Peyer's patch (tissue), 4 donors: ENCODE measurements around the gene PRICKLE4. TPM values are rescaled to one million over a fixed set of nuclear protein-coding genes. Genes with fewer than 3 reads are reported as not detected.
"Not testable (repeated sequence)": the region's sequence is repeated elsewhere in the genome, so short reads cannot be mapped to it uniquely, and the experiment has no call there.

Experiments
- DNase-seq, 3 donors: peaks; one replicate each; pipeline ENCODE4 v3.0.0-alpha.2; 2017 to 2019
- H3K27ac ChIP-seq, 4 donors: fragments of 200-600 bp; sonication (generic); one replicate each; pipeline ENCODE4 v1.5.1; 2016 to 2019
- H3K27me3 ChIP-seq, 2 donors: fragments of 200-600 bp; sonication (generic); one replicate each; pipeline ENCODE4 v1.5.1; 2019
- H3K36me3 ChIP-seq, 3 donors: fragments of 200-600 bp; sonication (generic); one replicate each; pipeline ENCODE4 v1.5.1; 2016 to 2019
- H3K4me1 ChIP-seq, 4 donors: fragments of 200-600 bp; sonication (generic); one replicate each; pipeline ENCODE4 v1.5.1; 2016 to 2019
- H3K4me3 ChIP-seq, 4 donors: fragments of 200-600 bp; sonication (generic); 1 replicate in 3 of 4; 2 replicates in 1 of 4; pipeline ENCODE4 v1.5.1; 2016 to 2019; ENCODE audit warnings: mild to moderate bottlenecking in 1 of 4
- H3K9me3 ChIP-seq, 4 donors: fragments of 200-600 bp; sonication (generic); one replicate each; pipeline ENCODE4 v1.5.1; 2016 to 2019; ENCODE audit warnings: mild to moderate bottlenecking in 1 of 4
- POLR2A ChIP-seq, 2 donors: fragments of 450-650 bp; IDR thresholded peaks; one replicate each; pipeline ENCODE4 v1.5.1; 2017; ENCODE audit warnings: antibody characterized with exemption in 2 of 2, mild to moderate bottlenecking in 2 of 2, moderate library complexity in 2 of 2
- total RNA-seq, 4 donors: library from RNA; depleted of rRNA; stranded (reverse); fragments of >200 nt; gene quantifications; one replicate each; pipeline ENCODE4 v1.1.0, GENCODE V29; 2016
- TF ChIP-seq, protein P1 (sequence below), 6 experiments: fragments of 450-650 bp in 4 of 6; fragments of 200-600 bp in 2 of 6; sonication (generic) in 1 of 6; IDR thresholded peaks; one replicate each; pipeline ENCODE4 v1.5.1; 2017 to 2019; ENCODE audit warnings: antibody characterized with exemption in 6 of 6, mild to moderate bottlenecking in 3 of 6, moderate library complexity in 1 of 6

PRICKLE4 gene
- total RNA-seq, 4 donors from 2014 or later, result 3.8 to 23.4 (median 16.8) TPM

DNA sequence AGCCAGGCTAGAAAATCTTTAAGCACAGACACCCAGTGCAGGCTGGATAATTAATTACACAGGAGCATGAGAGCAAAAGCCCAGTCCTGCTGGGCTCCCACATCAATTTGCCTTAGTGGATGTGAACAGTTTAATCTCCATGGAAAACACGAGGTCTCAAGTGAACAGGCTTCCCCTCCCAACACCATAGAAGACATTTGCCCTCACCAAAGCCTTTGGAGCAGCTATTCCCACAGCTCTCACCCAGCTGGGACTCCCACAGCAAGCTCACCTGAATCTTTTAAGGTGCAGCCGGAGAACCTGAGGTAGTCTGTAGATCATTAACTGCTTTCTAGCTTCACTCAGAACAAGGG is 19.0 kb downstream of the PRICKLE4 start:
- Histone ChIP-seq H3K36me3 (peaks cover 0 to 6% (median 0%) of the 10 kb centered on the region in 3 donors), H3K4me1 (no peaks in the 10 kb centered on the region), H3K27ac (no peak overlapping the region), H3K9me3 (no peaks in the 10 kb centered on the region), H3K27me3 (no peaks in the 10 kb centered on the region), H3K4me3 (no peak overlapping the region)
- TF ChIP-seq, protein P1, sequence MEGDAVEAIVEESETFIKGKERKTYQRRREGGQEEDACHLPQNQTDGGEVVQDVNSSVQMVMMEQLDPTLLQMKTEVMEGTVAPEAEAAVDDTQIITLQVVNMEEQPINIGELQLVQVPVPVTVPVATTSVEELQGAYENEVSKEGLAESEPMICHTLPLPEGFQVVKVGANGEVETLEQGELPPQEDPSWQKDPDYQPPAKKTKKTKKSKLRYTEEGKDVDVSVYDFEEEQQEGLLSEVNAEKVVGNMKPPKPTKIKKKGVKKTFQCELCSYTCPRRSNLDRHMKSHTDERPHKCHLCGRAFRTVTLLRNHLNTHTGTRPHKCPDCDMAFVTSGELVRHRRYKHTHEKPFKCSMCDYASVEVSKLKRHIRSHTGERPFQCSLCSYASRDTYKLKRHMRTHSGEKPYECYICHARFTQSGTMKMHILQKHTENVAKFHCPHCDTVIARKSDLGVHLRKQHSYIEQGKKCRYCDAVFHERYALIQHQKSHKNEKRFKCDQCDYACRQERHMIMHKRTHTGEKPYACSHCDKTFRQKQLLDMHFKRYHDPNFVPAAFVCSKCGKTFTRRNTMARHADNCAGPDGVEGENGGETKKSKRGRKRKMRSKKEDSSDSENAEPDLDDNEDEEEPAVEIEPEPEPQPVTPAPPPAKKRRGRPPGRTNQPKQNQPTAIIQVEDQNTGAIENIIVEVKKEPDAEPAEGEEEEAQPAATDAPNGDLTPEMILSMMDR (IDR thresholded peaks at IDR 0.05), result no peak
- TF ChIP-seq POLR2A (IDR thresholded peaks at IDR 0.05), result no peak
- DNase-seq, result no peak

DNA sequence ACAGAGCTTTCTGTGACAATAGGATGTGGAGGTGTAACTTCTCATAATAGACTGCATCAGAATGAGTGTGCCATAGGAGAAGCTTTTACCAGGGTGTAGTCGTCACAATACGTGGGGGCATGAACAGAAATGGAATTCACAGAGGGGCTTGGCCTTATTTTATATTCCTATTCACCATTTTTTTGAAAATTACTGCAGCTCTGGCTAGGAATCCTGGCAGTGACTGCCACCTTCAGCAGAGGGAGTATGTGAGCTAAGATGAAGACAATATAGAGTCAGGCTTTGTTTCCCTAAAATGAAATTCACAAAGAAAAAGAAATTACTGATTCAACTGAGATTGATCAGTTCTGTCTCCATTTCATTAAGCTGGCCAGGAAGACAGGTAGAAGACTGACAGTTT is 20.8 kb downstream of the PRICKLE4 start:
- TF ChIP-seq, protein P1 (IDR thresholded peaks at IDR 0.05), result peak in 2 of 6 experiments; percentile 10 to 25
- TF ChIP-seq POLR2A (IDR thresholded peaks at IDR 0.05), result no peak
- Histone ChIP-seq H3K4me3 (no peak overlapping the region), H3K27me3 (no peaks in the 10 kb centered on the region), H3K9me3 (no peaks in the 10 kb centered on the region), H3K36me3 (peaks cover 0 to 6% (median 0%) of the 10 kb centered on the region in 3 donors), H3K27ac (no peak overlapping the region), H3K4me1 (no peaks in the 10 kb centered on the region)
- no peak for DNase-seq

DNA sequence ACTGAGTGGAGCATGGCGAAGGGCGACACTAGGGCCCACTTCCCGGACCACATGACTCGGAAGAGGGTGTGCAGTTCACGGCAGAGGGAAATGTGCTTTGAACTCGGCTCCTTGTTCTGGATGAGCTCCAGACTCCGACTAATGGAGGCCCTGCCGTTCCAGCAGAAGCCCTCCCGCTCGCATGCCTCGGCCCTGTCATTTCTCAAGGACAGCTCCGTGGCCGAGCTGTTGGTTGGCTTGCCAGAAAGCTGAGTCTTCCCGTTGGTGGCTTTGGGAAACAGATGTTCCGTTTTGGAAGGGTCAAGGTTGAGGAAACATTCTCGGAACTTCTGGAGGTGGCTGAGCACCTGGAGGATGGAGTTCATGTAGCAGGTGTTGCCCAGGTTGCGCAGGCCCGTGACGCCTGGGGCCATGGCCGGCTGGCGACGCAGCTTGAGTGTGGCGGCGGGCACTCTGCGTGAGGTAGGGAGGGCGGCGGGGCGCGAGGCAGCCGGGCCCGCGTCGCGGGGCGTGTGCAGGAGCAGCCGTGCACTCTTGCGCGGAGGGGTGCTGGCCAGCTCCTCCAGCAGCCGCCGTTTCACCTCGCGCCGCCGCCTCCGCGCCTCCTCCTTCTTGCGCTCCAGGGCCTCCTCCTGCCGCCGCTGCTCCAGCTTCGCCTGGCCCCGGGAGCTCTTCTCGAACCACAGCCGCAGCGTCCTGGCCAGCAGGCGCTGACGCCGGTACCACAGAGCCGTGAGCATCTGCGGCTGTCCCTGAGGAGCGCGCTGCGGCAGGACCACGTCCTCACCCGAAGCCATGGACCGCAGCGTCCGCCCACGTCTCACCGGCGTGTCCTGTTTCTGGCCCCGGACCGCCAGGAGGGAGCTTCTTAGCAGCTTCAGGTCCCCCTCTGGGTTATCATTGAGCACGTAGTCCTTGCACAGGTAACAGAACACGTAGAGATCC is 25.5 kb downstream of the PRICKLE4 start:
- Histone ChIP-seq H3K36me3 (no peaks in the 10 kb centered on the region), H3K27ac (no peak overlapping the region), H3K4me3 (no peak overlapping the region), H3K4me1 (no peaks in the 10 kb centered on the region), H3K9me3 (no peaks in the 10 kb centered on the region), H3K27me3 (no peaks in the 10 kb centered on the region)
- DNase-seq, result no peak
- TF ChIP-seq, protein P1 (IDR thresholded peaks at IDR 0.05), result no peak
- TF ChIP-seq POLR2A (IDR thresholded peaks at IDR 0.05), result no peak

DNA sequence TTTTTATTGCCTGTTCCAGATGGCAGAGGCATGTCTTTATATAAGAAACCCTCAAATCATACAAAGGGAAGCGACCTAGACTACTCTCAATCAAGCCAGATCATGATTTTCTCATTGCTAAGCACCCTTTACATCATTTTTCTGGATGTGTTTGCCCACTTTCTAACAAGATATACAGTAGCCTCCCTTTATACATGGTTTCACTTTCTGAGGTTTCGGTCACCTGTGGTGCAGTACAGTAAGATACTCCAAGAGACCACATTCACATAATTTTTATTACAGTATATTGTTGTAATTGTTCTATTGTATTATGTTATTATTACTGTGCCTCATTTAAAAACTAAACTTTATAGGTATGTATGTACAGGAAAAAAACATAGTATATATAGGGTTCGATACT is 30.5 kb downstream of the PRICKLE4 start:
- Histone ChIP-seq H3K27ac (no peak overlapping the region), H3K4me3 (no peak overlapping the region), H3K4me1 (no peaks in the 10 kb centered on the region), H3K27me3 (no peaks in the 10 kb centered on the region), H3K9me3 (no peaks in the 10 kb centered on the region), H3K36me3 (no peaks in the 10 kb centered on the region)
- TF ChIP-seq POLR2A (IDR thresholded peaks at IDR 0.05), result no peak
- DNase-seq, result no peak

DNA sequence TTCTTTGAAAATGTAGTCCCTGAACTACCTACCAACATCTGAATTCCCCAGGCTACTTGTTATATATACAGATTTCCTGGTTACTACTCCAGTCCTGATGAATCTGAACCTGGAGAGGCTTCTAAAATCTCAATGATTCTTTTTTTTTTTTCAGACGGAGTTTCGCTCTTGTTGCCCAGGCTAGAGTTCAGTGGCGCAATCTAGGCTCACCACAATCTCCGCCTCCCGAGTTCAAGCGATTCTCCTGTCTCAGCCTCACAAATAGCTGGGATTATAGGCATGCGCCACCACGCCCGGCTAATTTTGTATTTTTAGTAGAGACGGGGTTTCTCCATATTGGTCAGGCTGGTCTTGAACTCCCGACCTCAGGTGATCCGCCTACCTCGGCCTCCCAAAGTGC is 31.4 kb downstream of the PRICKLE4 start:
- H3K27me3 ChIP-seq, DNase-seq, H3K36me3 ChIP-seq, H3K9me3 ChIP-seq, H3K4me3 ChIP-seq, H3K27ac ChIP-seq, H3K4me1 ChIP-seq: not testable (repeated sequence)

DNA sequence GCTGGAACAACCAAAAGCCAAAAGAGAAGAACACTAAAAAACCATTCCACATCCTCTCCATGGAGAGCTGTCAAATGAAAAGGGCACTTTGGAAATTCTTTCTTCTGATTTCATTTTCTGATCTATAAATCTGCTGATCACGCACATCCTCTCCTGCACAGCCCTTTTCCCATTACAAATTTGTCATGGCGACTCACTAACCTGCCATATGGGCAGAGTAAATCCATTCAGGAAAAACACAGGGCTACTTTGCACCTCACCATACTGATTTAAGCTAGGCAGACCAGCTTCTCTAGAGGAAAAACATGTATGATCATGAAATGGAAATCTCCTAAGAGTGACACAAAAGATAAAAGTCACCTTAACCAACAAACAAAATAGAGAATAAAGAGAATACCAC is 32.9 kb downstream of the PRICKLE4 start:
- TF ChIP-seq, protein P1 (IDR thresholded peaks at IDR 0.05), result no peak
- no peak for TF ChIP-seq POLR2A (IDR thresholded peaks at IDR 0.05)
- Histone ChIP-seq H3K36me3 (no peaks in the 10 kb centered on the region), H3K4me3 (no peak overlapping the region), H3K4me1 (no peaks in the 10 kb centered on the region), H3K9me3 (no peaks in the 10 kb centered on the region), H3K27me3 (no peaks in the 10 kb centered on the region), H3K27ac (no peak overlapping the region)
- no peak for DNase-seq
